C4-2B (cell line): ENCODE data around the gene LBHD1.

Experiments
- CTCF ChIP-seq: fragments of 450-650 bp; conservative IDR thresholded peaks from 2 replicates; pipeline ENCODE4 v1.5.1; 2017; ENCODE audit warnings: mild to moderate bottlenecking
- ZFX ChIP-seq: fragments of 450-650 bp; IDR thresholded peaks from 2 replicates; pipeline ENCODE4 v1.6.1; 2017

- no peak for TF ChIP-seq CTCF
- TF ChIP-seq ZFX, result no peak
Observed at GRCh38 chr11:62613291-62613778, 58.7 kb downstream of the LBHD1 start.
